MCF 10A (cell line): Measurements from ENCODE around the gene S100A2. TPM values are rescaled to one million over a fixed set of nuclear protein-coding genes. Genes with fewer than 3 reads are reported as not detected.

Experiments
- BruUV-seq: library from RNA; stranded (reverse); fragments of 400-500 nt; replicated peaks from 2 replicates; lab custom pipeline; 2021; lab: Mats Ljungman, UMichigan
- CTCF ChIA-PET: fragments of 300-600 bp; sonication (Branson Sonifier 250); formaldehyde crosslinking; extraction: SDS; loops from one replicate; lab custom pipeline; 2021; ENCODE audit warnings: antibody characterized with exemption, inconsistent platforms; lab: Yijun Ruan, JAX
- POLR2A ChIA-PET: fragments of 300-600, 350-650 bp; sonication (Branson Sonifier 250); formaldehyde crosslinking; extraction: SDS; loops from one replicate; lab custom pipeline; 2020; ENCODE audit warnings: antibody characterized with exemption, inconsistent platforms; lab: Yijun Ruan, JAX
- DNase-seq: peaks from one replicate; pipeline ENCODE4 v3.0.0-alpha.2; 2018; ENCODE audit not compliant: unreplicated experiment
- H3K27ac Mint-ChIP-seq: one replicate; pipeline ENCODE4 v1.8.0; 2022; ENCODE audit warnings: mild to moderate bottlenecking, low read depth, mixed read lengths; ENCODE audit not compliant: unreplicated experiment
- H3K27me3 Mint-ChIP-seq: one replicate; pipeline ENCODE4 v1.8.0; 2022; ENCODE audit warnings: mixed read lengths; ENCODE audit not compliant: insufficient read depth, unreplicated experiment
- H3K36me3 Mint-ChIP-seq: one replicate; pipeline ENCODE4 v1.8.0; 2022; ENCODE audit warnings: mild to moderate bottlenecking, moderate library complexity, mixed read lengths; ENCODE audit not compliant: insufficient read depth, unreplicated experiment
- H3K4me1 Mint-ChIP-seq: one replicate; pipeline ENCODE4 v1.8.0; 2022; ENCODE audit warnings: mixed read lengths; ENCODE audit not compliant: insufficient read depth, unreplicated experiment
- H3K4me3 Mint-ChIP-seq: one replicate; pipeline ENCODE4 v1.8.0; 2022; ENCODE audit warnings: mild to moderate bottlenecking, moderate library complexity, mixed read lengths; ENCODE audit not compliant: unreplicated experiment
- H3K9me3 Mint-ChIP-seq: one replicate; pipeline ENCODE4 v1.8.0; 2022; ENCODE audit warnings: mixed read lengths; ENCODE audit not compliant: unreplicated experiment
- CTCF ChIP-seq: fragments of 200-600 bp; IDR thresholded peaks from one replicate; pipeline ENCODE4 v1.8.0; 2022; ENCODE audit warnings: antibody characterized with exemption, mild to moderate bottlenecking; ENCODE audit not compliant: unreplicated experiment
- intact Hi-C: fragments of 100-400 bp; cut with micrococcal nuclease; formaldehyde crosslinking; loops from 2 replicates; pipeline ENCODE4 v1.14.1; 2022
- total RNA-seq: library from RNA; stranded (reverse); gene quantifications from 2 replicates; pipeline ENCODE4 v1.2.3, GENCODE V29; 2022

S100A2 gene
- total RNA-seq, 1 experiment from 2014 or later = 5,064 TPM

GRCh38 chr1:153556348-153556747 is 9.3 kb downstream of the S100A2 start:
- CTCF ChIA-PET = interaction anchor here (0.6 to 11.5 kb wide), 7 partner anchors 8 to 180 kb away, joined by 3 to 221 read pairs (median 5); partner anchors contain the start of genes S100A4 and S100A6
- peaks cover 76% of the 10 kb centered on the region for H3K36me3 Mint-ChIP-seq
- no peaks in the 10 kb centered on the region for H3K27me3 Mint-ChIP-seq
- peaks cover 14% of the 10 kb centered on the region for H3K4me1 Mint-ChIP-seq
- no peak for DNase-seq
- intact Hi-C loops = no loop called here
- no peaks in the 10 kb centered on the region for H3K9me3 Mint-ChIP-seq
- POLR2A ChIA-PET = interaction anchor here (2.0 to 24.9 kb wide), 4 partner anchors 10 to 57 kb away, joined by 7 to 2106 read pairs (median 30); partner anchors contain the start of genes S100A16, S100A2, S100A3 and S100A4
- no peak for TF ChIP-seq CTCF
- no peak overlapping the region for H3K4me3 Mint-ChIP-seq
- peak overlapping the region; percentile 20 for H3K27ac Mint-ChIP-seq
- no TSS peak for BruUV-seq

DNA sequence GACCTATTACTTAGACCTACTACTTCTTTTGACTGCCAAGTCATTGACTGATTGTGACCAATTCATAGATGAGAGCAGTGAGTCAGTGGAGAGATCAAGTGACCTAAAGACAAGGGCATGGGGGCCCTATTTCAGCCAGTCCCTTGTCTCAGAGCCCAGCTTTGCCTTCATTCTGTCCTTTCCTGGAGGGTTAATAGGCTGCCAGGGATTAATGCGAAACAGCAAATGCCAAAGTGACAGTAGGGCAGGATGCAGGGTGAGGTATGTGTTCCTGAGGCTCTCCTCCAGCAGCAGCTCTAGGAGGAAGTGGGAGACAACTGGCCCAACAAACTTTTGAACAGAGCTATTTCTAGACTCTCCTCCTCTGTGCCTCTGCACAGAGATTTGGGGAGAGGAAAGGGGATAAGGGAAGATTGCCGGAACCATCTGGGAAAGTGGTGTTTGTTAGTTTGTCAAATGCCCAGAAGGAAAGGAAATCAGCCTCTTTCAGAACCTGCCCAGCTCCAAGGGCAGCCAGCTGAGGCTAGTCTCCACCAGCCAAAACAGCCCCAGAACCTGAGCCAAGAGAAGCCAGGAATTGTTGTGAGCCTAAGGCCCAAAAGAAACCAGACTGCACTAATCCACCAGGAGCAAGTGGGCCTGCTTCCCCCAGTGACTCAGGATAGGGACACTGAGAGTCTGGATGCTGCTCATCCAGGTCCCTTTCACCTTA is 11.7 kb downstream of the S100A2 start:
- ChIA-PET CTCF (interaction anchor here (0.6 to 13.1 kb wide), 7 partner anchors 9 to 59 kb away, joined by 3 to 146 read pairs (median 3); partner anchors contain the start of gene S100A6), POLR2A (interaction anchor here (1.2 to 36.1 kb wide), 6 partner anchors 1 to 62 kb away, joined by 3 to 2106 read pairs (median 12); partner anchors contain the start of genes S100A14, S100A2, S100A3 and S100A4)
- BruUV-seq = no TSS peak
- Mint-ChIP-seq H3K4me3 (no peak overlapping the region), H3K27ac (peak overlapping the region; percentile 17), H3K9me3 (no peaks in the 10 kb centered on the region), H3K36me3 (peaks cover 61% of the 10 kb centered on the region), H3K27me3 (no peaks in the 10 kb centered on the region), H3K4me1 (peaks cover 27% of the 10 kb centered on the region)
- no peak for DNase-seq
- no peak for TF ChIP-seq CTCF
- intact Hi-C loops = no loop called here

DNA sequence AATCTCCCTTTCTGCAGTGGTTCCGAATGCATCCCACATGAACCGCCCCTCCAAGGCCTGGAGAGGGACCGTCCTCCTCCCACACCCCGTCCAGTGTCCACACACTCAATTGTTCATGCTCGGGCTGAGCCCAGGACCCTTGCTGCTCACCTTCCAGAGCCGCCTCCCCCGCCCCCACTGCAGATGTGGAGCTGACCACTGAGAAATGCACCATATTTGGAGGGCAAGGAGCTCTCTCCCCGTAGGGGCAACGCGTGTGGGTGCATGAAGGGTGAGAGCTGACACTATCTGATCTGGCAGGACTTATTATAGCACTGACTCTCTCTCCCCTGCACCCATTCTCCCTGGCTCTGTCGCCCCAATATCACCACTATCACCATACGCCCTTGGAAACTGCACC is 12.5 kb downstream of the S100A2 start:
- H3K9me3 Mint-ChIP-seq = no peaks in the 10 kb centered on the region
- intact Hi-C loops = no loop called here
- peaks cover 31% of the 10 kb centered on the region for H3K4me1 Mint-ChIP-seq
- POLR2A ChIA-PET = interaction anchor here (2.6 to 36.1 kb wide), 4 partner anchors 2 to 37 kb away, joined by 9 to 2106 read pairs (median 1061); partner anchors contain the start of genes S100A2, S100A3, S100A4 and S100A5
- peaks cover 52% of the 10 kb centered on the region for H3K36me3 Mint-ChIP-seq
- CTCF ChIA-PET = interaction anchor here (0.8 to 13.1 kb wide), 7 partner anchors 8 to 58 kb away, joined by 4 to 146 read pairs (median 6); partner anchors contain the start of genes S100A2 and S100A6
- H3K4me3 Mint-ChIP-seq = no peak overlapping the region
- no TSS peak for BruUV-seq
- DNase-seq = no peak
- H3K27ac Mint-ChIP-seq = peak overlapping the region; percentile 17
- no peaks in the 10 kb centered on the region for H3K27me3 Mint-ChIP-seq
- no peak for TF ChIP-seq CTCF

GRCh38 chr1:153552335-153552734 is 13.3 kb downstream of the S100A2 start:
- no peak for DNase-seq
- Mint-ChIP-seq H3K36me3 (peaks cover 45% of the 10 kb centered on the region), H3K4me1 (peaks cover 31% of the 10 kb centered on the region), H3K9me3 (no peaks in the 10 kb centered on the region), H3K27ac (peak overlapping the region; percentile 20), H3K4me3 (no peak overlapping the region), H3K27me3 (no peaks in the 10 kb centered on the region)
- intact Hi-C loops = no loop called here
- peak; percentile 11 for TF ChIP-seq CTCF
- CTCF ChIA-PET = interaction anchor here (0.6 to 13.1 kb wide), 5 partner anchors 10 to 434 kb away, joined by 3 to 146 read pairs (median 26); partner anchors contain the start of genes RAB13 and S100A6
- no TSS peak for BruUV-seq
- POLR2A ChIA-PET = interaction anchor here (2.6 to 36.1 kb wide), 5 partner anchors 2 to 41 kb away, joined by 9 to 2106 read pairs (median 19); partner anchors contain the start of genes S100A2, S100A3, S100A4 and S100A5
